Stomach smooth muscle (tissue), 2 donors: ENCODE results near the gene TEX19.
"Not testable (repeated sequence)": the region's sequence is repeated elsewhere in the genome, so short reads cannot be mapped to it uniquely, and the experiment has no call there.

Experiments used
- H3K27ac ChIP-seq: one replicate; pipeline ENCODE4 v1.7.0; 2013; ENCODE audit warnings: mild to moderate bottlenecking, low read length, inconsistent platforms
- H3K27me3 ChIP-seq, 2 donors: one replicate each; pipeline ENCODE4 v1.7.0; 2013; ENCODE audit warnings: low read length in 2 of 2; ENCODE audit not compliant: insufficient read depth in 2 of 2, control insufficient read depth in 1 of 2
- H3K36me3 ChIP-seq, 2 donors: one replicate each; pipeline ENCODE4 v1.7.0; 2013; ENCODE audit warnings: low read length in 2 of 2; ENCODE audit not compliant: control insufficient read depth in 2 of 2, insufficient read depth in 2 of 2
- H3K4me1 ChIP-seq: one replicate; pipeline ENCODE4 v1.7.0; 2013; ENCODE audit warnings: low read length; ENCODE audit not compliant: control insufficient read depth, insufficient read depth
- H3K4me3 ChIP-seq, 2 donors: one replicate each; pipeline ENCODE4 v1.7.0; 2013; ENCODE audit warnings: low read length in 2 of 2
- H3K9ac ChIP-seq, 2 donors: one replicate each; pipeline ENCODE4 v1.7.0; 2013; ENCODE audit warnings: low read length in 2 of 2, mild to moderate bottlenecking in 1 of 2
- H3K9me3 ChIP-seq, 2 donors: one replicate each; pipeline ENCODE4 v1.7.0; 2013; ENCODE audit warnings: low read length in 2 of 2; ENCODE audit not compliant: control insufficient read depth in 2 of 2
- donor health status: healthy.
- donor health status: Pancreatic carcinoma.

TEX19 gene

GRCh38 chr17:82406131-82406671, 47.2 kb downstream of the TEX19 start:
- H3K4me1 ChIP-seq, result no peaks in the 10 kb centered on the region
- H3K36me3 ChIP-seq, result peaks cover 6 to 15% of the 10 kb centered on the region in 2 donors
- H3K27ac ChIP-seq, result no peak overlapping the region
- H3K9me3 ChIP-seq, result no peaks in the 10 kb centered on the region
- H3K4me3 ChIP-seq, result no peak overlapping the region
- no peaks in the 10 kb centered on the region for H3K27me3 ChIP-seq
- no peak overlapping the region for H3K9ac ChIP-seq

- H3K9me3 ChIP-seq, result no peaks in the 10 kb centered on the region
- no peak overlapping the region for H3K9ac ChIP-seq
- peaks cover 3 to 13% of the 10 kb centered on the region in 2 donors for H3K36me3 ChIP-seq
- no peak overlapping the region for H3K27ac ChIP-seq
- no peaks in the 10 kb centered on the region for H3K4me1 ChIP-seq
- H3K27me3 ChIP-seq, result no peaks in the 10 kb centered on the region
- H3K4me3 ChIP-seq, result no peak overlapping the region
Measured at GRCh38 chr17:82407255-82407654, 48.2 kb downstream of the TEX19 start.

GRCh38 chr17:82408288-82408937, 49.4 kb downstream of the TEX19 start:
- no peaks in the 10 kb centered on the region for H3K9me3 ChIP-seq
- H3K27me3 ChIP-seq, result no peaks in the 10 kb centered on the region
- H3K4me1 ChIP-seq, result no peaks in the 10 kb centered on the region
- H3K36me3 ChIP-seq, result peaks cover 0 to 7% of the 10 kb centered on the region in 2 donors
- H3K4me3 ChIP-seq, result no peak overlapping the region
- H3K9ac ChIP-seq, result no peak overlapping the region
- no peak overlapping the region for H3K27ac ChIP-seq

GRCh38 chr17:82408938-82409318, 49.9 kb downstream of the TEX19 start:
- H3K4me3 ChIP-seq, result no peak overlapping the region
- no peaks in the 10 kb centered on the region for H3K4me1 ChIP-seq
- no peak overlapping the region for H3K27ac ChIP-seq
- peaks cover 0 to 2% of the 10 kb centered on the region in 2 donors for H3K36me3 ChIP-seq
- H3K9ac ChIP-seq, result no peak overlapping the region
- H3K27me3 ChIP-seq, result no peaks in the 10 kb centered on the region
- no peaks in the 10 kb centered on the region for H3K9me3 ChIP-seq

GRCh38 chr17:82410014-82410716, 51.1 kb downstream of the TEX19 start:
- Histone ChIP-seq H3K36me3 (no peaks in the 10 kb centered on the region), H3K27ac (no peak overlapping the region), H3K27me3 (no peaks in the 10 kb centered on the region), H3K4me1 (peaks cover 5% of the 10 kb centered on the region), H3K9me3 (no peaks in the 10 kb centered on the region), H3K9ac (no peak overlapping the region), H3K4me3 (no peak overlapping the region)

- Histone ChIP-seq H3K9ac (no peak overlapping the region), H3K27ac (no peak overlapping the region), H3K36me3 (no peaks in the 10 kb centered on the region), H3K4me1 (peaks cover 5% of the 10 kb centered on the region), H3K4me3 (no peak overlapping the region), H3K27me3 (no peaks in the 10 kb centered on the region), H3K9me3 (no peaks in the 10 kb centered on the region)
Measured at GRCh38 chr17:82411396-82412053, 52.5 kb downstream of the TEX19 start.

- H3K4me1 ChIP-seq, H3K4me3 ChIP-seq, H3K27me3 ChIP-seq, H3K9me3 ChIP-seq, H3K36me3 ChIP-seq, H3K27ac ChIP-seq, H3K9ac ChIP-seq: not testable (repeated sequence)
Measured at GRCh38 chr17:82412081-82412480, 53.0 kb downstream of the TEX19 start.

- Histone ChIP-seq H3K36me3 (no peaks in the 10 kb centered on the region), H3K9ac (no peak overlapping the region)
Measured at GRCh38 chr17:82412535-82413520, 53.8 kb downstream of the TEX19 start.

More at GRCh38 chr17:82412535-82413520, 53.8 kb downstream of the TEX19 start:
- Histone ChIP-seq H3K4me3 (no peak overlapping the region), H3K27me3 (no peaks in the 10 kb centered on the region), H3K4me1 (peaks cover 9% of the 10 kb centered on the region), H3K27ac (no peak overlapping the region), H3K9me3 (no peaks in the 10 kb centered on the region)
